ENCODE data around the gene HIVEP3.

Gene HIVEP3

GRCh38 chr1:41775956-41776585, 142.7 kb downstream of the HIVEP3 start:
- Histone ChIP-seq H3F3A (ENCODE audit: insufficient read depth, low read length) (no peaks in the 10 kb centered on the region), H3K36me3 (ENCODE audit: insufficient read depth, low read length) (no peaks in the 10 kb centered on the region), H3K9ac (ENCODE audit: low read length) (no peak overlapping the region), H3K4me2 (ENCODE audit: low read length) (no peak overlapping the region), H2AFZ (ENCODE audit: low read length) (no peak overlapping the region), H3K9me3 (ENCODE audit: low read length) (no peaks in the 10 kb centered on the region), H3K27me3 (ENCODE audit: insufficient read depth, low read length) (no peaks in the 10 kb centered on the region), H3K79me2 (ENCODE audit: insufficient read depth, low read length) (no peaks in the 10 kb centered on the region), H3K4me1 (ENCODE audit: insufficient read depth, low read length, severe bottlenecking) (no peaks in the 10 kb centered on the region), H3K9me2 (ENCODE audit: low read depth, low read length) (no peaks in the 10 kb centered on the region), H4K20me1 (ENCODE audit: insufficient read depth, low read length) (no peaks in the 10 kb centered on the region), H3K27ac (ENCODE audit: low read depth, low read length, poor library complexity, severe bottlenecking) (no peak overlapping the region), H3K4me3 (ENCODE audit: low read depth, low read length, poor library complexity, severe bottlenecking) (no peak overlapping the region)
- TF ChIP-seq EZH2 (IDR thresholded peaks at IDR 0.05; ENCODE audit: borderline replicate concordance, low read length) = no peak
- TF ChIP-seq, protein P1, sequence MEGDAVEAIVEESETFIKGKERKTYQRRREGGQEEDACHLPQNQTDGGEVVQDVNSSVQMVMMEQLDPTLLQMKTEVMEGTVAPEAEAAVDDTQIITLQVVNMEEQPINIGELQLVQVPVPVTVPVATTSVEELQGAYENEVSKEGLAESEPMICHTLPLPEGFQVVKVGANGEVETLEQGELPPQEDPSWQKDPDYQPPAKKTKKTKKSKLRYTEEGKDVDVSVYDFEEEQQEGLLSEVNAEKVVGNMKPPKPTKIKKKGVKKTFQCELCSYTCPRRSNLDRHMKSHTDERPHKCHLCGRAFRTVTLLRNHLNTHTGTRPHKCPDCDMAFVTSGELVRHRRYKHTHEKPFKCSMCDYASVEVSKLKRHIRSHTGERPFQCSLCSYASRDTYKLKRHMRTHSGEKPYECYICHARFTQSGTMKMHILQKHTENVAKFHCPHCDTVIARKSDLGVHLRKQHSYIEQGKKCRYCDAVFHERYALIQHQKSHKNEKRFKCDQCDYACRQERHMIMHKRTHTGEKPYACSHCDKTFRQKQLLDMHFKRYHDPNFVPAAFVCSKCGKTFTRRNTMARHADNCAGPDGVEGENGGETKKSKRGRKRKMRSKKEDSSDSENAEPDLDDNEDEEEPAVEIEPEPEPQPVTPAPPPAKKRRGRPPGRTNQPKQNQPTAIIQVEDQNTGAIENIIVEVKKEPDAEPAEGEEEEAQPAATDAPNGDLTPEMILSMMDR (IDR thresholded peaks at IDR 0.05; ENCODE audit: low read length) = no peak

DNA sequence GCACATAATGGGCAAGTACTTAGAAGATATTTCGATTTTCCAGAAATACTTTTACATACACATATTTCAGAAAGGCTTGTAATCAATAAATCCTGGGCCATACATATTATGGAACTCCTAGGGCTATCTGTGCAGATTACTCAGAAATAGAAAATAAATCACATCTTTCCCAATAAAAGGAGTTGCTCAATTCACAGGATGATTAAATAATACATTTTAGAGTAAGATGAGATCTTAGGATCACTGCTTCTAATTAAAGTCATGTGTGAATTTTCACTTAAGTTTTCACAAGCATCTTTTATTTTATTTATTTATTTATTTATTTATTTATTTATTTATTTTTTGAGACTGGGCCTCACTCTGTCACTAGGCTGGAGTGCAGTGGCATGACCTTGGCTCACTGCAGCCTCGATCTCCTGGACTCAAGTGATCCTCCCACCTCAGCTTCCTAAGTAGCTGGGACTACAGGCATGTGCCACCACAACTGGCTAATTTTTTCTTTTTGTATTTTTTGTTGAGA, 144.2 kb downstream of the HIVEP3 start:
- no peaks in the 10 kb centered on the region for H3K36me3 ChIP-seq (ENCODE audit: insufficient read depth, low read length)
- H3K9ac ChIP-seq (ENCODE audit: low read length) = no peak overlapping the region
- no peak overlapping the region for H3K4me3 ChIP-seq (ENCODE audit: low read depth, low read length, poor library complexity, severe bottlenecking)
- TF ChIP-seq EZH2 (IDR thresholded peaks at IDR 0.05; ENCODE audit: borderline replicate concordance, low read length) = no peak
- TF ChIP-seq, protein P1 (IDR thresholded peaks at IDR 0.05; ENCODE audit: low read length) = no peak
- H4K20me1 ChIP-seq (ENCODE audit: insufficient read depth, low read length) = no peaks in the 10 kb centered on the region
- no peaks in the 10 kb centered on the region for H3K4me1 ChIP-seq (ENCODE audit: insufficient read depth, low read length, severe bottlenecking)
- no peak overlapping the region for H3K27ac ChIP-seq (ENCODE audit: low read depth, low read length, poor library complexity, severe bottlenecking)
- H3K9me3 ChIP-seq (ENCODE audit: low read length) = no peaks in the 10 kb centered on the region
- H2AFZ ChIP-seq (ENCODE audit: low read length) = no peak overlapping the region
- no peaks in the 10 kb centered on the region for H3K79me2 ChIP-seq (ENCODE audit: insufficient read depth, low read length)
- no peaks in the 10 kb centered on the region for H3K27me3 ChIP-seq (ENCODE audit: insufficient read depth, low read length)
- no peak overlapping the region for H3K4me2 ChIP-seq (ENCODE audit: low read length)
- H3F3A ChIP-seq (ENCODE audit: insufficient read depth, low read length) = no peaks in the 10 kb centered on the region
- H3K9me2 ChIP-seq (ENCODE audit: low read depth, low read length) = no peaks in the 10 kb centered on the region

DNA sequence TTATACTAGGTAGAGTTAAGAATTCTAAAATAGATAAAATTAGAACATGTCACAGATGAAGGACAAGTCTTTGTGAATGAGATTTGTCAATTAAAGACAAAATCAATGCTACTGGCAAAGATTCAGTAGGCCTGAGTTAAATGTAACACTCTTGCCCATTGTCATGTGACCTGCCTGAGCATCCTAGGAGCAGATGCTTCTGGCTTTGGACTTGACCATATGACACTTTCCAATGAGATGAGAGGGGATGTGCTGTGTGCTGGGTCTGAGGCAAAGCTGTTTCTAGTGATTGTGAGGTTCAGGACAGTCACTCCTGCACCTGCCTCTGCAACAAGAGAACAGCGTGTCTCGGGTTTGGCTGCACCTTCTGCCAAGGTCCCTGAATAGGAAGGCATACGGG, 144.9 kb downstream of the HIVEP3 start:
- H3K4me2 ChIP-seq (ENCODE audit: low read length) = no peak overlapping the region
- no peak for TF ChIP-seq EZH2 (IDR thresholded peaks at IDR 0.05; ENCODE audit: borderline replicate concordance, low read length)
- TF ChIP-seq, protein P1 (IDR thresholded peaks at IDR 0.05; ENCODE audit: low read length) = no peak
- no peaks in the 10 kb centered on the region for H3K9me3 ChIP-seq (ENCODE audit: low read length)
- H3K9ac ChIP-seq (ENCODE audit: low read length) = no peak overlapping the region
- no peak overlapping the region for H3K4me3 ChIP-seq (ENCODE audit: low read depth, low read length, poor library complexity, severe bottlenecking)
- H3K27me3 ChIP-seq (ENCODE audit: insufficient read depth, low read length) = no peaks in the 10 kb centered on the region
- H3K36me3 ChIP-seq (ENCODE audit: insufficient read depth, low read length) = no peaks in the 10 kb centered on the region
- no peaks in the 10 kb centered on the region for H4K20me1 ChIP-seq (ENCODE audit: insufficient read depth, low read length)
- peaks cover 6% of the 10 kb centered on the region for H3K4me1 ChIP-seq (ENCODE audit: insufficient read depth, low read length, severe bottlenecking)
- no peaks in the 10 kb centered on the region for H3F3A ChIP-seq (ENCODE audit: insufficient read depth, low read length)
- H2AFZ ChIP-seq (ENCODE audit: low read length) = no peak overlapping the region
- H3K9me2 ChIP-seq (ENCODE audit: low read depth, low read length) = no peaks in the 10 kb centered on the region
- no peaks in the 10 kb centered on the region for H3K79me2 ChIP-seq (ENCODE audit: insufficient read depth, low read length)
- no peak overlapping the region for H3K27ac ChIP-seq (ENCODE audit: low read depth, low read length, poor library complexity, severe bottlenecking)

All from OCI-LY1 (cell line).